Neural cell (in vitro differentiated cells): ENCODE measurements around the gene SLC6A6.

Experiments
- CTCF ChIP-seq: fragments of 450-650 bp; IDR thresholded peaks from 2 replicates; pipeline ENCODE4 v1.5.1; 2014; ENCODE audit warnings: antibody characterized with exemption, mild to moderate bottlenecking, moderate library complexity; ENCODE audit not compliant: poor library complexity, severe bottlenecking
- EP300 ChIP-seq: fragments of 450-650 bp; conservative IDR thresholded peaks from 2 replicates; pipeline ENCODE4 v1.6.1; 2014; ENCODE audit warnings: antibody characterized with exemption, mild to moderate bottlenecking, moderate library complexity; ENCODE audit not compliant: poor library complexity, severe bottlenecking
- EZH2 ChIP-seq: fragments of 200-600, 300-800 bp; shearing (Covaris generic), sonication (generic); IDR thresholded peaks from 2 replicates; pipeline ENCODE4 v1.6.1; 2014; ENCODE audit warnings: antibody characterized with exemption, low read length, borderline replicate concordance, mild to moderate bottlenecking; ENCODE audit not compliant: insufficient read depth, poor library complexity, severe bottlenecking
- MXI1 ChIP-seq: fragments of 450-650 bp; conservative IDR thresholded peaks from 2 replicates; pipeline ENCODE4 v1.6.1; 2014; ENCODE audit warnings: antibody characterized with exemption, mild to moderate bottlenecking; ENCODE audit not compliant: poor library complexity, severe bottlenecking
- POLR2AphosphoS5 ChIP-seq: IDR thresholded peaks from 2 replicates; pipeline ENCODE4 v1.6.1; 2012
- RAD21 ChIP-seq: fragments of 450-650 bp; conservative IDR thresholded peaks from 2 replicates; pipeline ENCODE4 v1.6.1; 2014; ENCODE audit warnings: antibody characterized with exemption, mild to moderate bottlenecking, moderate library complexity
- REST ChIP-seq: IDR thresholded peaks from 2 replicates; pipeline ENCODE4 v1.6.1; 2012; ENCODE audit warnings: borderline replicate concordance
- SMC3 ChIP-seq: fragments of 450-650 bp; conservative IDR thresholded peaks from 2 replicates; pipeline ENCODE4 v1.6.1; 2014; ENCODE audit warnings: antibody characterized with exemption, mild to moderate bottlenecking, moderate library complexity; ENCODE audit not compliant: poor library complexity
- TAF1 ChIP-seq: IDR thresholded peaks from 2 replicates; pipeline ENCODE4 v1.6.1; 2012; ENCODE audit warnings: low read depth

DNA sequence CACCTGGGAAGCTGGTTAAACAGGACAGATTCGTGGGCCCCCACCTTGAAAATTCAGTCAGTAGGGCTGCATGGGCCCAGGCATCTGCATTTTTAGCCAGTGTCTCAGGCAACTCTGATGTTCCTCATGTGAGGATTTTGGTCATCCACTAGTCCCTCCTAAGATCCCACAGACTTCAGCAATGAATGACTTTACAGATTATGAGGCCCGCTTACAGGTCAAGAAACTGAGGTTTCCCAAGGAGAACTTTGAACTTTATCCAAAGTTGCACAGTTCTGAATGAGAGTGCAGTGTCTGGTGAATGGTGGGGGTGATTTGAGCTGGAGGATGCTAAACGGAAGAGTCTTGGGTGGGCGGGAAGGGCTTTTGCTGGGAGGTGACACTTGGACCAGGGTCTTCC, 27.2 kb downstream of the SLC6A6 start:
- TF ChIP-seq EP300 (no peak), CTCF (no peak), REST (no peak), POLR2AphosphoS5 (no peak), EZH2 (no peak), RAD21 (no peak), TAF1 (no peak), MXI1 (no peak), SMC3 (no peak)
